Fibroblast of mammary gland (primary cell): ENCODE results near the gene KIF3C.

Source experiments
- DNase-seq: peaks from one replicate; pipeline ENCODE4 v3.0.0-alpha.2; 2010; ENCODE audit warnings: low read depth
- H3K4me3 ChIP-seq: 2 replicates; pipeline ENCODE4 v1.5.1; 2011; ENCODE audit warnings: low read depth, mild to moderate bottlenecking, low read length, moderate library complexity; ENCODE audit not compliant: control insufficient read depth
- TF ChIP-seq, protein P1 (sequence below): conservative IDR thresholded peaks from 2 replicates; pipeline ENCODE4 v1.5.1; 2011; ENCODE audit warnings: low read depth, low read length, inconsistent platforms; ENCODE audit not compliant: control insufficient read depth, insufficient read depth

Gene KIF3C

DNA sequence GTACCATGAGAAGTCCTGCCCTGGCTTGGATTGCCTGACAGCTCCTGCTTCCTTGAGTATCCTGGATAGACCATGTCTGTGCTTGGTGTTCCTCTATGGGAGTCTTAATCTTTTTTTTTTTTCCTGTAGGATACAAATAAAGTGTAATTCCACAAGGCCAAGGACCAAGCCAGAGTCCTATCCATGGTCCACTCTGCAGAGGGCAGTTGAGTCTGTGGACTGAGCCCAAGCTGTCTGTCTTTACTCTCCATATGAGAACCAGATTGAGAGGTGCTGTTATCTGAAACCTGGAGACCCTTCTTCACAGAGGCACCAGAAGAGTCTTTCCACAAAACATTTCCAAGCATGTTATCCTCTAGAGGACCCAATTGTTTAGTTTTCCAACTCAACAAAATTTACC lies 1.4 kb upstream of the KIF3C start:
- no peak overlapping the region for H3K4me3 ChIP-seq
- DNase-seq = no peak
- TF ChIP-seq, protein P1, sequence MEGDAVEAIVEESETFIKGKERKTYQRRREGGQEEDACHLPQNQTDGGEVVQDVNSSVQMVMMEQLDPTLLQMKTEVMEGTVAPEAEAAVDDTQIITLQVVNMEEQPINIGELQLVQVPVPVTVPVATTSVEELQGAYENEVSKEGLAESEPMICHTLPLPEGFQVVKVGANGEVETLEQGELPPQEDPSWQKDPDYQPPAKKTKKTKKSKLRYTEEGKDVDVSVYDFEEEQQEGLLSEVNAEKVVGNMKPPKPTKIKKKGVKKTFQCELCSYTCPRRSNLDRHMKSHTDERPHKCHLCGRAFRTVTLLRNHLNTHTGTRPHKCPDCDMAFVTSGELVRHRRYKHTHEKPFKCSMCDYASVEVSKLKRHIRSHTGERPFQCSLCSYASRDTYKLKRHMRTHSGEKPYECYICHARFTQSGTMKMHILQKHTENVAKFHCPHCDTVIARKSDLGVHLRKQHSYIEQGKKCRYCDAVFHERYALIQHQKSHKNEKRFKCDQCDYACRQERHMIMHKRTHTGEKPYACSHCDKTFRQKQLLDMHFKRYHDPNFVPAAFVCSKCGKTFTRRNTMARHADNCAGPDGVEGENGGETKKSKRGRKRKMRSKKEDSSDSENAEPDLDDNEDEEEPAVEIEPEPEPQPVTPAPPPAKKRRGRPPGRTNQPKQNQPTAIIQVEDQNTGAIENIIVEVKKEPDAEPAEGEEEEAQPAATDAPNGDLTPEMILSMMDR = no peak

GRCh38 chr2:25982968-25983280 lies 627 bp upstream of the KIF3C start:
- TF ChIP-seq, protein P1 = no peak

DNA sequence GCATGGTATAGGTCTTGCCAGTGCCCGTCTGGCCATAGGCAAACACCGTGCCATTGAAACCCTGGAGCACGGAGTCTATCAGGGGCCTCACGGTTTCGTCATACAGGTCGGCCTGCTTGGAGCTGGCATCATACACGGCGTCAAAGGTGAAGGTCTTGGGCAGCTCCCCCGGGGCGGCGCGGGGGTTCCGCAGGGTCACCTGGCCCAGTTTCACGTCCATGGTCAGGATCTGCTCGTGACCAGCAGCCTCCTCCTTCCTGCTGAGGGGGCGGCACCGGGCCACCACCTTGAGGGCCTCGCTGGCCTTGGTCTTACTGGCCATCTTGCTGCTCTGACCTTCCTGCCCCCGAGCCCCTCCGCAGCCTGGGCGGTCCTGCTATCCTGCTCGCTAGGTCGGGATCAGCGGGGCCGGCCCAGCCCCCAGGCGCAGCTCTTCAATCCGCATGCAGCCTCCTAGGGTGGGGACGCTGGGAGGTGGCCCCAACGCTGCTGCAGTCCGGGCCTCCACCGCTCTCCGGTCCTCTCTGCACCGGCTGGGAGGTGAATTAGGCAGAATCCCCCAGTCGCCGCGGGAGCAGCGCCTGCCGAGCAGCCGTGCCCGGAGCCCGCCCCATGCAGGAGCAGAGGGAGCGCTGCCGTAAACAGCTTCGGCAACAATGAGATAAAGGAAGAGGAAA lies 563 bp downstream of the KIF3C start:
- H3K4me3 ChIP-seq = peak overlapping the region; percentile 76
- no peak for DNase-seq
- TF ChIP-seq, protein P1 = no peak

More at GRCh38 chr2:25982968-25983280, 627 bp upstream of the KIF3C start:
- DNase-seq = no peak
- H3K4me3 ChIP-seq = peak overlapping the region; percentile 76

DNA sequence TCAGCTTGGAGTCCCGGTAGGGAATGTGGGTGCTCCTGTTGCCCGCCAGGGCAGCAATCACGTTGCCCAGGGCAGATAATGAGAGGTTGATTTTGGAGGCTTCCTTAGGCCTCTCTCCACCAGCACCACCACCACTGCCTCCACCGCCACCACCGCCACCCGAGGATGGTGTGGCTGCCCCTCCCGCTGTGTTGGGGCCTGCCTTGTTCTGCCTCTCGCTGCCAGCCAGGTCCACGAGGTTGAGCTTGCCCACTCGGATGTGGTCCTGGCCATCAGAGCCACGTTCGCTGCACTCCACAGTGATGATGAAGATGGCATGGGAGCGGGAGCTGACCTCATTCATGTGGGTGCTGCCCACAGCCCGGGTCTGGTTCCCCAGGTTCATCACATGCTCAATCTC lies 1.3 kb downstream of the KIF3C start:
- DNase-seq = no peak
- TF ChIP-seq, protein P1 = no peak
- no peak overlapping the region for H3K4me3 ChIP-seq

GRCh38 chr2:25980076-25980887 lies 2.0 kb downstream of the KIF3C start:
- DNase-seq = no peak
- H3K4me3 ChIP-seq = no peak overlapping the region
- TF ChIP-seq, protein P1 = no peak

DNA sequence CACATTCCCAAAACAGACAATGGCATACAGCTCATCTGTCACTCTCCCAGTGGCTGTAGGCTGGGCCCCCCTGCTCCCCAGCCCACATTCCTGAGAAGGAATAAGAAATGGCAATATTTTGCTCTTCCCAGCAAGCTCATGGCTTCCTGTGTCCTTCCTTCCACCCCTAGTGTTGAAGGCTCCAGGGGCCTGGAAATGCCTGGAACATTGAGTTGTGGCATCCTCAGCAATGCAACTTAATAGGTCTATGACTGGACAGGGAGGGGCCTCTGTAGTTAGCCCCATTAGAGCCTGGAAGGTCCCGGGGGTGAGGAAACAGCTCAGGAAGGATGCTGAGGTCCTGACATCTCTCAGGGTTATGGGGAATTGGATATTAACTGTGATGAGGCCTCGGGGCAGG lies 3.3 kb downstream of the KIF3C start:
- DNase-seq = peak; percentile 21
- no peak overlapping the region for H3K4me3 ChIP-seq
- TF ChIP-seq, protein P1 = no peak
